H1 (cell line): ENCODE results near the gene MEF2D.

Source experiments
- CEBPB ChIP-seq: IDR thresholded peaks from 2 replicates; pipeline ENCODE4 v1.6.1; 2012; ENCODE audit warnings: low read depth, low read length
- EZH2 ChIP-seq: fragments of 200-600 bp; sonication (generic); IDR thresholded peaks from 2 replicates; pipeline ENCODE4 v1.7.1; 2012; ENCODE audit warnings: low read depth, mild to moderate bottlenecking, moderate library complexity, low read length, inconsistent platforms; ENCODE audit not compliant: severe bottlenecking
- GABPA ChIP-seq: IDR thresholded peaks from 2 replicates; pipeline ENCODE4 v1.6.1; 2011; ENCODE audit warnings: mild to moderate bottlenecking, low read length, moderate library complexity, borderline replicate concordance; ENCODE audit not compliant: insufficient read depth
- JUND ChIP-seq: IDR thresholded peaks from 2 replicates; pipeline ENCODE4 v1.6.1; 2011; ENCODE audit warnings: mild to moderate bottlenecking, improper control_type of control experiment, low read length
- POLR2A ChIP-seq, 2 experiments: IDR thresholded peaks; 1 replicate in 1 of 2; 2 replicates in 1 of 2; pipeline ENCODE4 v1.6.1; 2011; ENCODE audit warnings: low read depth in 2 of 2, low read length in 2 of 2, mild to moderate bottlenecking in 2 of 2; ENCODE audit errors: control extremely low read depth in 1 of 2
- SIN3A ChIP-seq, 2 experiments: IDR thresholded peaks in 1 of 2; conservative IDR thresholded peaks in 1 of 2; 2 replicates each; pipeline ENCODE4 v1.6.1; 2011 to 2012; ENCODE audit warnings: low read length in 2 of 2, improper control_type of control experiment in 1 of 2, low read depth in 1 of 2, mild to moderate bottlenecking in 1 of 2
- TCF12 ChIP-seq: IDR thresholded peaks from 2 replicates; pipeline ENCODE4 v1.6.1; 2011; ENCODE audit warnings: low read depth, mild to moderate bottlenecking, low read length
- TF ChIP-seq, protein P1 (sequence below): IDR thresholded peaks from 2 replicates; pipeline ENCODE4 v1.6.1; 2012; ENCODE audit warnings: inconsistent platforms
- TF ChIP-seq, protein P2 (sequence below), 3 experiments: IDR thresholded peaks; 1 replicate in 2 of 3; 2 replicates in 1 of 3; pipeline versions ENCODE4 v1.5.1 to v1.6.1; 2011; ENCODE audit warnings: low read length in 3 of 3, mild to moderate bottlenecking in 3 of 3, inconsistent platforms in 2 of 3, low read depth in 1 of 3, moderate library complexity in 1 of 3; ENCODE audit not compliant: insufficient read depth in 1 of 3; ENCODE audit errors: control extremely low read depth in 1 of 3
- TF ChIP-seq, protein P3 (sequence below): IDR thresholded peaks from 2 replicates; pipeline ENCODE4 v1.6.1; 2011; ENCODE audit warnings: low read depth, mild to moderate bottlenecking, low read length; ENCODE audit not compliant: insufficient read depth

DNA sequence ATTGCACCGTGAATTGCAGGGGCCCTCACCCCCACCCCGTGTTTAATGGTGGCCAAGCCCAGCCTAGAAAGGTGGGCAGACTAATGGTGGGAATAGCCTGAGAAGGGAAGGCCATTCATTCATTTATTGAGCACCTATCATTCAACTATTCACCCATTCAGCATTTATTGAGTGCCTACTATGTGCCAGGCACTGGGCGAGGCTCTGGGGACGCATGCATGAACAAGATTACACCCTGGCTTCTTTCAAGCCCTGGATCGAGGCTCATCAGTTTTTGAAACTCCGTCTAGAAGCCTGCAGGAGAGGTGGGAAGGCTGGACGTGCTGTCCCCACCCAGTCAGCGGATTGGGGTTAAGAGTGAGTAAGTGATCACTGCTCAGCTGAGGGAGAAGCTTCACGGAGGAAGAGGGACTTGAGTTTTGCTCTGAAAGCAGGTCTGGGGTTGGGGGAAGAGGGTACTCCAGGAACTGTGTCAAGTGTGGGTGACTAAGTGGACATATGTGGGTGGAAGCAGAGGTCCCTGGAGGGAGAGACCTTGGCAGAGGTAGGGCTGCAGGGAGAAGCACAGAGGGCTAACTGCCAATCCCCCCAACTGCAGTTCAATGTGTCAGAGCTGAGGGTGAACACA is 35.6 kb downstream of the MEF2D start:
- TF ChIP-seq, protein P1, sequence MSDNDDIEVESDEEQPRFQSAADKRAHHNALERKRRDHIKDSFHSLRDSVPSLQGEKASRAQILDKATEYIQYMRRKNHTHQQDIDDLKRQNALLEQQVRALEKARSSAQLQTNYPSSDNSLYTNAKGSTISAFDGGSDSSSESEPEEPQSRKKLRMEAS = no peak
- TF ChIP-seq JUND (no peak), EZH2 (no peak), POLR2A (IDR thresholded peaks at IDR 0.05; ENCODE audit: control extremely low read depth in 1 of 2, low read depth in 2 of 2, low read length in 2 of 2) (no peak), TCF12 (no peak), CEBPB (no peak), GABPA (no peak), SIN3A (conservative IDR thresholded peaks at IDR 0.05 in 1 of 2, IDR thresholded peaks at IDR 0.05 in 1 of 2; ENCODE audit: low read depth in 1 of 2, low read length in 2 of 2) (no peak)
- TF ChIP-seq, protein P2, sequence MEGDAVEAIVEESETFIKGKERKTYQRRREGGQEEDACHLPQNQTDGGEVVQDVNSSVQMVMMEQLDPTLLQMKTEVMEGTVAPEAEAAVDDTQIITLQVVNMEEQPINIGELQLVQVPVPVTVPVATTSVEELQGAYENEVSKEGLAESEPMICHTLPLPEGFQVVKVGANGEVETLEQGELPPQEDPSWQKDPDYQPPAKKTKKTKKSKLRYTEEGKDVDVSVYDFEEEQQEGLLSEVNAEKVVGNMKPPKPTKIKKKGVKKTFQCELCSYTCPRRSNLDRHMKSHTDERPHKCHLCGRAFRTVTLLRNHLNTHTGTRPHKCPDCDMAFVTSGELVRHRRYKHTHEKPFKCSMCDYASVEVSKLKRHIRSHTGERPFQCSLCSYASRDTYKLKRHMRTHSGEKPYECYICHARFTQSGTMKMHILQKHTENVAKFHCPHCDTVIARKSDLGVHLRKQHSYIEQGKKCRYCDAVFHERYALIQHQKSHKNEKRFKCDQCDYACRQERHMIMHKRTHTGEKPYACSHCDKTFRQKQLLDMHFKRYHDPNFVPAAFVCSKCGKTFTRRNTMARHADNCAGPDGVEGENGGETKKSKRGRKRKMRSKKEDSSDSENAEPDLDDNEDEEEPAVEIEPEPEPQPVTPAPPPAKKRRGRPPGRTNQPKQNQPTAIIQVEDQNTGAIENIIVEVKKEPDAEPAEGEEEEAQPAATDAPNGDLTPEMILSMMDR (IDR thresholded peaks at IDR 0.05; ENCODE audit: control extremely low read depth in 1 of 3, insufficient read depth in 1 of 3, low read depth in 1 of 3, low read length in 3 of 3) = no peak
- TF ChIP-seq, protein P3, sequence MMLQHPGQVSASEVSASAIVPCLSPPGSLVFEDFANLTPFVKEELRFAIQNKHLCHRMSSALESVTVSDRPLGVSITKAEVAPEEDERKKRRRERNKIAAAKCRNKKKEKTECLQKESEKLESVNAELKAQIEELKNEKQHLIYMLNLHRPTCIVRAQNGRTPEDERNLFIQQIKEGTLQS = no peak
